GM12878 (cell line): Measurements from ENCODE around the gene NXPH2.

ENCODE experiments used
- CBFB ChIP-seq: IDR thresholded peaks from 2 replicates; pipeline ENCODE4 v1.6.1; 2016; ENCODE audit warnings: antibody characterized with exemption, low read depth
- CEBPB ChIP-seq, 2 experiments: fragments of 150-350 bp in 1 of 2; IDR thresholded peaks; 2 replicates each; pipeline ENCODE4 v1.6.1; 2012 to 2014; ENCODE audit warnings: low read depth in 2 of 2, low read length in 2 of 2, borderline replicate concordance in 1 of 2, inconsistent platforms in 1 of 2
- CHD1 ChIP-seq: IDR thresholded peaks from 2 replicates; pipeline ENCODE4 v1.6.1; 2012; ENCODE audit warnings: low read depth, low read length, improper control_type of control experiment
- CTCF ChIP-seq, 3 experiments: IDR thresholded peaks in 2 of 3; conservative IDR thresholded peaks in 1 of 3; 2 replicates each; pipeline ENCODE4 v1.5.1; 2011; ENCODE audit warnings: low read depth in 3 of 3, low read length in 3 of 3, mild to moderate bottlenecking in 3 of 3, control low read depth in 2 of 3, moderate library complexity in 2 of 3, inconsistent platforms in 1 of 3, mixed read lengths in 1 of 3; ENCODE audit not compliant: control insufficient read depth in 2 of 3, insufficient read depth in 1 of 3; ENCODE audit errors: extremely low read depth in 1 of 3
- EP300 ChIP-seq, 2 experiments: fragments of 150-350 bp in 1 of 2; IDR thresholded peaks; 2 replicates each; pipeline ENCODE4 v1.6.1; 2011 to 2012; ENCODE audit warnings: low read depth in 2 of 2, low read length in 2 of 2, borderline replicate concordance in 1 of 2, improper control_type of control experiment in 1 of 2, inconsistent platforms in 1 of 2; ENCODE audit not compliant: control insufficient read depth in 1 of 2
- EZH2 ChIP-seq: IDR thresholded peaks from 2 replicates; pipeline ENCODE4 v1.6.1; 2012; ENCODE audit warnings: low read depth, mild to moderate bottlenecking, control low read depth, inconsistent platforms, low read length, borderline replicate concordance; ENCODE audit not compliant: control insufficient read depth
- POLR2A ChIP-seq: IDR thresholded peaks from 2 replicates; pipeline ENCODE4 v1.6.1; 2011; ENCODE audit warnings: low read depth, mild to moderate bottlenecking, low read length
- POLR2AphosphoS5 ChIP-seq: IDR thresholded peaks from 2 replicates; pipeline ENCODE4 v1.6.1; 2011; ENCODE audit warnings: mild to moderate bottlenecking, low read length, inconsistent platforms
- RB1 ChIP-seq: fragments of 450-650 bp; formaldehyde crosslinking; IDR thresholded peaks from 2 replicates; pipeline ENCODE4 v1.6.1; 2017; ENCODE audit warnings: mild to moderate bottlenecking, borderline replicate concordance
- SIN3A ChIP-seq: IDR thresholded peaks from 2 replicates; pipeline ENCODE4 v1.6.1; 2012; ENCODE audit warnings: low read depth, low read length, improper control_type of control experiment
- SIX5 ChIP-seq: IDR thresholded peaks from 2 replicates; pipeline ENCODE4 v1.6.1; 2011; ENCODE audit warnings: mild to moderate bottlenecking, low read depth, low read length, moderate library complexity; ENCODE audit not compliant: severe bottlenecking
- SP1 ChIP-seq: IDR thresholded peaks from one replicate; pipeline ENCODE4 v1.6.1; 2011; ENCODE audit warnings: low read depth, low read length
- SRF ChIP-seq, 2 experiments: IDR thresholded peaks; 2 replicates each; pipeline ENCODE4 v1.6.1; 2011; ENCODE audit warnings: low read depth in 2 of 2, low read length in 2 of 2, mild to moderate bottlenecking in 1 of 2, moderate library complexity in 1 of 2
- USF2 ChIP-seq: IDR thresholded peaks from 2 replicates; pipeline ENCODE4 v1.6.1; 2011; ENCODE audit warnings: low read depth, low read length, improper control_type of control experiment, borderline replicate concordance

- TF ChIP-seq EP300 (IDR thresholded peaks at IDR 0.05; ENCODE audit: borderline replicate concordance in 1 of 2, control insufficient read depth in 1 of 2, low read depth in 2 of 2, low read length in 2 of 2) = no peak
- TF ChIP-seq CTCF (IDR thresholded peaks at IDR 0.05 in 2 of 3, conservative IDR thresholded peaks at IDR 0.05 in 1 of 3; ENCODE audit: control insufficient read depth in 2 of 3, extremely low read depth in 1 of 3, insufficient read depth in 1 of 3, low read depth in 3 of 3, low read length in 3 of 3) = no peak
- no peak for TF ChIP-seq SIN3A
- no peak for TF ChIP-seq SIX5
- TF ChIP-seq POLR2AphosphoS5 = no peak
- no peak for TF ChIP-seq POLR2A
- no peak for TF ChIP-seq CEBPB (IDR thresholded peaks at IDR 0.05; ENCODE audit: borderline replicate concordance in 1 of 2, low read depth in 2 of 2, low read length in 2 of 2)
- no peak for TF ChIP-seq CBFB
- no peak for TF ChIP-seq RB1
- no peak for TF ChIP-seq SP1
- no peak for TF ChIP-seq USF2
- TF ChIP-seq CHD1 = no peak
- no peak for TF ChIP-seq EZH2
- TF ChIP-seq SRF (IDR thresholded peaks at IDR 0.05; ENCODE audit: low read depth in 2 of 2, low read length in 2 of 2) = no peak
Measured at GRCh38 chr2:138622613-138623012, 157.6 kb downstream of the NXPH2 start.
